GM10266 (cell line): ENCODE measurements around the gene DNAJC12.
"Not testable (repeated sequence)": the region's sequence is repeated elsewhere in the genome, so short reads cannot be mapped to it uniquely, and the experiment has no call there.

Experiments used
- DNase-seq: peaks from one replicate; pipeline ENCODE4 v3.0.0; 2012; ENCODE audit errors: extremely low spot score
- TF ChIP-seq, protein P1 (sequence below): IDR thresholded peaks from 2 replicates; pipeline ENCODE4 v1.5.1; 2012; ENCODE audit warnings: mild to moderate bottlenecking, low read depth; ENCODE audit not compliant: control insufficient read depth, insufficient read depth; ENCODE audit errors: missing control alignments

DNAJC12 gene

DNA sequence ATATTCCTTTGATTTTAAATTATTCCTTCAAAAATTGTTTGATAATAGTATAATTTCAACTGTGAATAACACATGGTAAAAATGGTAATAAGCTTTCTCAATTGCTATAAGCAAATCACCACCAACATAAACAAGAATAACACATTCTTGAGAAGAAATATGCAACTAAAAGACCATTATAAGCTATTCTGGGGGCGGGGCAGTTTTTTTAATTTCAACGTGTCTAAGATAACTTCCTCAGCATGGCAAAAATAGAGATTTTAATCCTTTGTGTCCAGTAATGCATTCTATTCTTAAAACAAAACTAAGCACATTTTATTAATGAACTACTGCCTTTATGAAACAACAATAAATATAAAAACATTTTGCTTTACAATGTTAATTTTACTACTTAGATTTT lies 1.5 kb downstream of the DNAJC12 start:
- TF ChIP-seq, protein P1, sequence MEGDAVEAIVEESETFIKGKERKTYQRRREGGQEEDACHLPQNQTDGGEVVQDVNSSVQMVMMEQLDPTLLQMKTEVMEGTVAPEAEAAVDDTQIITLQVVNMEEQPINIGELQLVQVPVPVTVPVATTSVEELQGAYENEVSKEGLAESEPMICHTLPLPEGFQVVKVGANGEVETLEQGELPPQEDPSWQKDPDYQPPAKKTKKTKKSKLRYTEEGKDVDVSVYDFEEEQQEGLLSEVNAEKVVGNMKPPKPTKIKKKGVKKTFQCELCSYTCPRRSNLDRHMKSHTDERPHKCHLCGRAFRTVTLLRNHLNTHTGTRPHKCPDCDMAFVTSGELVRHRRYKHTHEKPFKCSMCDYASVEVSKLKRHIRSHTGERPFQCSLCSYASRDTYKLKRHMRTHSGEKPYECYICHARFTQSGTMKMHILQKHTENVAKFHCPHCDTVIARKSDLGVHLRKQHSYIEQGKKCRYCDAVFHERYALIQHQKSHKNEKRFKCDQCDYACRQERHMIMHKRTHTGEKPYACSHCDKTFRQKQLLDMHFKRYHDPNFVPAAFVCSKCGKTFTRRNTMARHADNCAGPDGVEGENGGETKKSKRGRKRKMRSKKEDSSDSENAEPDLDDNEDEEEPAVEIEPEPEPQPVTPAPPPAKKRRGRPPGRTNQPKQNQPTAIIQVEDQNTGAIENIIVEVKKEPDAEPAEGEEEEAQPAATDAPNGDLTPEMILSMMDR: no peak
- no peak for DNase-seq

- DNase-seq: not testable (repeated sequence)
These were observed 2.2 kb downstream of the DNAJC12 start for GRCh38 chr10:67835541-67836394.

DNA sequence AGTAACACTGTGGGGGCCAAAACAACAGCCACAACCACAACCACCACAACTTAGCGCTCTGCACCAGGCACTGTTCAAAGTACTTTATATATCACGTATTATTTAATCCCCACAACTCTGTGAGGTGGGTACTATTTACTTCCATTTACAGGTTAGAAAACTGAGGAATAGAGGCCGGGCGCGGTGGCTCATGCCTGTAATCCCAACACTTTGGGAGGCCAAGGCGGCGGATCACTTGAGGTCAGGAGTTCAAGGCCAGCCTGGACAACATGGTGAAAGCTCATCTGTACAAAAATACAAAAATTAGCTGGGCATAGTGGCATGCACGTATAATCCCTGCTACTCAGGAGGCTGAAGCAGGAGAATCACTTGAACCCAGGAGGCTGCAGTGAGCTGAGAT lies 3.6 kb downstream of the DNAJC12 start:
- TF ChIP-seq, protein P1: no peak
- no peak for DNase-seq

- DNase-seq: no peak
- TF ChIP-seq, protein P1: no peak
These were observed 10.2 kb downstream of the DNAJC12 start for GRCh38 chr10:67827811-67828210.

GRCh38 chr10:67819768-67820204 lies 18.2 kb downstream of the DNAJC12 start:
- TF ChIP-seq, protein P1: no peak
- no peak for DNase-seq

DNA sequence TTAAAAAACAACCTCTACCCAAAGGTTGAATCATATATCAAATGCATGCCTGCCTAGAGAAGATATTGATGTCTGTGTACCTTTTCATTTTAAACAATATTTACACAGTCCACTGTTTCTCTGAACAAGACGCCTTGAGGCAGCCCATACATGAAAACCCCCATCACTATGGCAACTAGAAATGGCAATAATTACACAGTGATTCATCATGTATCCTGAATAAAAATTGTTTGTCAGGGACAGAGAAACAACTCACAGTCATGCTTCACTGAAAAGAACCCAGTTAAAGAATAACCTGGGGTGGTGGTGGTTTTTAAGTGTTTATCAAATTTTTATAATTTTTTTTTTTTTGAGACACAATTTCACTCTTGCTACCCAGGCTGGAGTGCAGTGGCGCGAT lies 19.7 kb downstream of the DNAJC12 start:
- TF ChIP-seq, protein P1: no peak
- no peak for DNase-seq

DNA sequence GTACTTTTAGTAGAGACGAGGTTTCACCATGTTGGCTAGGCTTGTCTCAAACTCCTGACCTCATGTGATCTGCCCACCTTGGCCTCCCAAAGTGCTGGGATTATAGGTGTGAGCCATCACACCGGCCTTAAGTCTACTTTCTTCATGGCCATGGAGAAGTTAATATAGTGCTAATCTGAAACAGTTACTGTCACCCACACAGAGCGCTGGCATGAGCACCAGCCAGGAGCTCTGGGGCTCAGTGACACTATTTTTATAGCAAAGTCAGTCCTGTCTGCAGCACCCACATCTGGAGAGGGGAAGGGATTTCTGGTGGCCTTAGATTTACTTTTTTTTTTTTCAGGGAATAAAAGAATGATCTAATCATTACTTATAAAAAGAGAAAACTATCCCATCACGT lies 21.3 kb downstream of the DNAJC12 start:
- no peak for DNase-seq
- TF ChIP-seq, protein P1: no peak
